NCI-H1105 treated with DMSO at 0.1 percent for 48 hours (cell line): ENCODE data around the gene A1CF.
"Not testable (repeated sequence)": the region's sequence is repeated elsewhere in the genome, so short reads cannot be mapped to it uniquely, and the experiment has no call there.

Experiments used
- DNase-seq: peaks from one replicate; lab custom pipeline; 2025; lab: John Stamatoyannopoulos, UW

A1CF gene

GRCh38 chr10:50787962-50788361 lies 97.5 kb downstream of the A1CF start:
- DNase-seq = not testable (repeated sequence)

GRCh38 chr10:50782017-50782416 lies 103.4 kb downstream of the A1CF start:
- DNase-seq = not testable (repeated sequence)

- DNase-seq = not testable (repeated sequence)
These were observed 105.4 kb downstream of the A1CF start for GRCh38 chr10:50780036-50780435.

- not testable (repeated sequence) for DNase-seq
These were observed 110.6 kb downstream of the A1CF start for GRCh38 chr10:50774868-50775267.

GRCh38 chr10:50772042-50772441 lies 113.4 kb downstream of the A1CF start:
- DNase-seq = not testable (repeated sequence)

GRCh38 chr10:50766774-50767513 lies 118.5 kb downstream of the A1CF start:
- DNase-seq = not testable (repeated sequence)
